GM12801 (cell line): ENCODE measurements around the gene HLA-DRA.

Source experiments
- TF ChIP-seq, protein P1 (sequence below): IDR thresholded peaks from one replicate; pipeline ENCODE4 v1.5.1; 2011; ENCODE audit warnings: control low read depth; ENCODE audit not compliant: insufficient read length; ENCODE audit errors: extremely low read depth

Gene HLA-DRA

DNA sequence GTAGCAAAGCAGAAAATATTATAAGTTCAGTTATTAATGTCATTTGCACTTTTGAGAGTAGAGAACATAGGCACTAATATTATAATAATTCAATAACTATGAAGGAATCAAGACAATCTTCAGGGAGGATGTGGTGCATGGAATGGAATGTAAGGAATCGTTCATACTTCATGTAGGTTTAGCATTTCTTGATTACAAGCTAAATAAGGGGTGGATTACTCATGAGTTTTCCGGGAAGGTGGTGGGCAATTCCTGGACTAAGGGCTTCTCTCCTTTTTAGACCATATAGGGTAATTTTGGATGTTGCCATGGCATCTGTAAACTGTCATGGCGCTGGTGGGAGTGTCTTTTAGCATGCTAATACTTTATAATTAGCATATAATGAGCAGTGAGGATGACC is 23.7 kb upstream of the HLA-DRA start:
- TF ChIP-seq, protein P1, sequence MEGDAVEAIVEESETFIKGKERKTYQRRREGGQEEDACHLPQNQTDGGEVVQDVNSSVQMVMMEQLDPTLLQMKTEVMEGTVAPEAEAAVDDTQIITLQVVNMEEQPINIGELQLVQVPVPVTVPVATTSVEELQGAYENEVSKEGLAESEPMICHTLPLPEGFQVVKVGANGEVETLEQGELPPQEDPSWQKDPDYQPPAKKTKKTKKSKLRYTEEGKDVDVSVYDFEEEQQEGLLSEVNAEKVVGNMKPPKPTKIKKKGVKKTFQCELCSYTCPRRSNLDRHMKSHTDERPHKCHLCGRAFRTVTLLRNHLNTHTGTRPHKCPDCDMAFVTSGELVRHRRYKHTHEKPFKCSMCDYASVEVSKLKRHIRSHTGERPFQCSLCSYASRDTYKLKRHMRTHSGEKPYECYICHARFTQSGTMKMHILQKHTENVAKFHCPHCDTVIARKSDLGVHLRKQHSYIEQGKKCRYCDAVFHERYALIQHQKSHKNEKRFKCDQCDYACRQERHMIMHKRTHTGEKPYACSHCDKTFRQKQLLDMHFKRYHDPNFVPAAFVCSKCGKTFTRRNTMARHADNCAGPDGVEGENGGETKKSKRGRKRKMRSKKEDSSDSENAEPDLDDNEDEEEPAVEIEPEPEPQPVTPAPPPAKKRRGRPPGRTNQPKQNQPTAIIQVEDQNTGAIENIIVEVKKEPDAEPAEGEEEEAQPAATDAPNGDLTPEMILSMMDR: no peak

DNA sequence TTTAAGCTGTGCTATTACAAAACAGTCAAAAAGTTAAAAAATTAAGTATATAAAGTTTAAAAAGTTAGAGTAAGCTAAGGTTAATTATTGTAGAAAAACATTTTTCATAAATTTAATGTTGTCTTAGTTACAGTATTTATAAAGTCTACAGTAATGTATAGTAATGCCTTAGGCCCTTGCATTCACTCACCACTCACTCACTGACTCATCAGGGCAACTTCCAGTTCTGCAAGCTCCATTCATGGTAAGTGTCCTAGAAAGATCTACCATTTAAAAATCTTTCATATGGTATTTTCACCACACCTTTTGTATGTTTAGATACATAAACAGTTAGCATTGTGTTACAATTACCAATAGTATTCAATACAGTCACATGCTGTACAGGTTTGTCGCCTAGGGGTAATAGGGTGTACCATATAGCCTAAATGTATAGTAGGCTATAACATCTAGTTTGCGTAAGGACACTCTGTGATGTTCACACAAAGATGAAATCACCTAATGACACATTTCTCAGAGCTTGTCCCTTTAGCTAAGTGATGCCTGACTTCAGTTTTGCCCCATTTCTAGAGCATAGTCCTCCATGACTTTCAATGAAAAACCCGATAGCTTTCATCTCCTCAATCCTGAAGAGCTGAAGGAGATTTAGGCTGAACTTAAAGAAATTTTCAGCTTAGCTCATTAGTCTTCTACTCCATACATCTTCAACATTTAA is 14.9 kb upstream of the HLA-DRA start:
- TF ChIP-seq, protein P1: no peak

DNA sequence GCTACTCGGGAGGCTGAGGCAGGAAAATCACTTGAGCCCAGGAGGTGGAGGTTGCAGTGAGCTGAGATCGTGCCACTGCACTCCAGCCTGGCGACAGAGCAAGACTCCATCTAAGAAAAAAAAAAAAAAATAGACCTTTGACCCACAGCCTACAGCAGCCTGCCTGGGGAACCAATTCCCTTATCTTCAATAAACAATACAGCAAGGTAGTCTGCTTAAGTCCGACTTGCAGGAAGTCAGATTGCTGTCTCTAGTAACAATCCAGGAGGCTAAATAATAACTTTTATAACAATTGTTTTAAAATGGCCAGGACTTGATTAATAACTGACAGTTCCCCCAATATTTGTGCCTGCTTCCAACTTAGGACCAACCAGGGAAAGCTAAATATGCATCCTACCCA is 13.3 kb upstream of the HLA-DRA start:
- TF ChIP-seq, protein P1: no peak

DNA sequence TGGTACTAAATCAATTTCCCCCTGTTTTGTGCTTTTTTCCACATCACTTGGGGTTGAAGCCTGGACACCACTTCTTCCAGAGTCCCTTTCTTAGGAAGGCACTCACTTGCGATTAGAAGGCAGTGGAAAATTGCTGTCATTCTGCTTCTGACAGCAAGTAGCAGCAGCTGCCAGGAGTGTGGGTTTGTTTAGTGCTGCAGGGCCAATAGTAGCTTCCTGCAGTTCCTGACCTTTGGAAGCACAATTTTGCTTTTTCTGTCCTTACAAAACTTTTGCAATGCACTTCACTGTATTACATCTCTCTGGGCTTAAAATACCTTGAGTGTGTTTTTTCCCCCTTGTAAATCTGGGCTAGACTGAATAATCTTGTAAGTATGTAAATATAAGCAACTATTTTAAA is 12.5 kb upstream of the HLA-DRA start:
- TF ChIP-seq, protein P1: no peak

DNA sequence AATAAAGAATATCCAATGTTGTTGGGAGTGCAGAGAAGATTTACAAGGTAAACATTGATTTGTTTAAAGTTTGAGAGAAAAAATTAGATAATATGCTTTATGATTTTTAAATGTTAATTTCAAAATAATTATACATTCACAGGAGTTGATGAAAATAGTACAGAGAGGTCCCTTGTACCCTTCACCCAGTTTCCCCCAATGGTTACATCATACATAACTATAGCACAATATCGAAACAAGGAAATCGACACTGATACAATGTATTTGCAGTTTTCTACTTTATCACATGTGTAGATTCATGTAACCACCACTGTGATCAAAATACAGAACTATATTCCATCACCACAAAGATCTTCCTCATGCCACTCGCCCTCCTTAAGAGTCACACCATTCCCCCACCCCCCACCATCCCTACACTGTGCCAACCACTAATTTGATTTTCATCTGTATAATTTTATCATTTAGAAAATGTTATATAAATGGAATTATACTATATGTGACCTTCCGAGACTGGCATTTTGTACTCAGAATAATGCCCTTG is 11.7 kb upstream of the HLA-DRA start:
- TF ChIP-seq, protein P1: no peak

DNA sequence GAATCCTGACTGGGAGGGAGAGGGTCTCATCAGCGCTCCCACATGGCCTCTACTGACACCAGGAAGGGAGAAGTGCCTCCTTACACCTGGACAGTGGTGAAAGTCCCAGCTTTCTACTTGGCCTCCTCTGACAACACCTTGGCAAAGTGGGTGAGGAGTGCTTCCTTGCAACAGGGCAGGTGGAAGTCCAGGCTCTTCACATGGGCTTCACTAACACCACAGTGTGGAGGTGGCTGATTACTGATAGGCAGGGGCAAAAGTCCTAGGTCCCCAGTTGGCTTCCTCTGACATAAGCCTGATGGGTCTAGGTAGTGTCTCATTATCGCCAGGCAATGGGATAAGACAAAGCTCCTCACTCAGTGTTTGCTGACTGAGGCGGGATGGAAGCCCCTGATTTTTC is 9.5 kb upstream of the HLA-DRA start:
- TF ChIP-seq, protein P1: no peak

DNA sequence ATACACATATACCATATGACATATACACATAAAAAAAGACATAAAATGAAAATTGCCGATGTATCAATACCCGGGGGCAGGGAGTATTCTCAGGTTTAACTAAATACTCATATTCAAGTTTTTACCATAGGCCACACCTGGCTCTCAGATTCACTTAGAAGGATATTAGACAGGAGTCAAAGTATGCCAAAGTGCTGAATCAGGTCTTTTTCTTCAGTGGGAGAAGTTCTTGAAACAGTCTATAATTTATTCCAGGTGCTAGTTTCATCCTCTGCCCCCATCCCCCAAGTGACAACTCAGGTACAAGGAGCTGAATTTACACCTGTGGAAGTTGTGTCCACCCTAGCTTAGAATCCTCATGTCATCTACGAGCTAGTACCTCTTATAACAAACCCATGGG is 8.5 kb upstream of the HLA-DRA start:
- TF ChIP-seq, protein P1: no peak

DNA sequence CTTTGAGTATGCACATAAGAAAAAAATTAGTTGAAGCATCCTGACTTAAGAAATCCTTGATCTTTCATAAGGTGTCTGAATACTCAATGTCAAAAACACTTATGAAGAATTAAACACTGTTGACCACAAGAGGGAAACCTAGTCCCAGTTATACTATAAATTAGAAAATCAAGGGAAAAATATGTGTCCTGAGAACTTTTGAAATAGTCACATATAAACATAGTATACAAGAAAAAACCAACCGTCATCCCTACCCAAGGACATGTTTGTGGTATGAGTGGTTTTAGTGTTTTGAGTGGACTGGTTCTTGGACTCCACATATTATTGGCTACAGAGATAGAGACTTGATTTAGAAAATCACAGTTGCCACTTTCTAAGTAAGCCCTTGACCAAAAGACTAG is 7.6 kb upstream of the HLA-DRA start:
- TF ChIP-seq, protein P1: no peak
